Measurements from ENCODE around the gene PGM5.
"Not testable (repeated sequence)": the region's sequence is repeated elsewhere in the genome, so short reads cannot be mapped to it uniquely, and the experiment has no call there.

Gene PGM5

DNA sequence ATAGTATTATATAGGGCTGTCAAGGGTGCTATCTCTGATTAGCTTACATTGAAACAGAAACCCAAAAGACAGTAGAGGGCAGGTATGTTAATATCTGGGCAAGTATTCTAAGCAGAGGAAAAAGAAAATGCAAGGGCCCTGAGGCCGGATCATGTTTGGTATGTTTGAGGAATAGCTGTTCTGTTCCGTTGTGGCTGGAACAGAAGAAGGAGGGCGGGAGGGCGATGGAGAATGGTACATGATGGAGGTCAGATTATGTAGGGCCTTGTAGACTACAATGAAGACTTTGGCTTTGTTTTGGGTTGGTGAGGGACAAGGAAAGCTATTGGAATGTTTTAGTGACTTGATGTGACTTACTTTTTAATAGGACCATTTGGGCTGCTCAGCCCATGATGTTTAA lies 19.4 kb downstream of the PGM5 start:
- in situ Hi-C loops (cut with MboI; ENCODE audit: low sequenced_read_pairs), result not testable (repeated sequence)

GRCh38 chr9:68377723-68378122 lies 21.3 kb downstream of the PGM5 start:
- in situ Hi-C loops (cut with MboI; ENCODE audit: low sequenced_read_pairs), result not testable (repeated sequence)

- in situ Hi-C loops (cut with MboI; ENCODE audit: low sequenced_read_pairs), result not testable (repeated sequence)
Observed at GRCh38 chr9:68383894-68384293, 27.5 kb downstream of the PGM5 start.

- in situ Hi-C loops (cut with MboI; ENCODE audit: low sequenced_read_pairs), result not testable (repeated sequence)
Observed at GRCh38 chr9:68389558-68389957, 33.1 kb downstream of the PGM5 start.

GRCh38 chr9:68390737-68391136 lies 34.3 kb downstream of the PGM5 start:
- in situ Hi-C loops (cut with MboI; ENCODE audit: low sequenced_read_pairs), result not testable (repeated sequence)

- in situ Hi-C loops (cut with MboI; ENCODE audit: low sequenced_read_pairs), result not testable (repeated sequence)
Observed at GRCh38 chr9:68396411-68397094, 40.1 kb downstream of the PGM5 start.

- in situ Hi-C loops (cut with MboI; ENCODE audit: low sequenced_read_pairs), result not testable (repeated sequence)
Observed at GRCh38 chr9:68397095-68397423, 40.6 kb downstream of the PGM5 start.

DNA sequence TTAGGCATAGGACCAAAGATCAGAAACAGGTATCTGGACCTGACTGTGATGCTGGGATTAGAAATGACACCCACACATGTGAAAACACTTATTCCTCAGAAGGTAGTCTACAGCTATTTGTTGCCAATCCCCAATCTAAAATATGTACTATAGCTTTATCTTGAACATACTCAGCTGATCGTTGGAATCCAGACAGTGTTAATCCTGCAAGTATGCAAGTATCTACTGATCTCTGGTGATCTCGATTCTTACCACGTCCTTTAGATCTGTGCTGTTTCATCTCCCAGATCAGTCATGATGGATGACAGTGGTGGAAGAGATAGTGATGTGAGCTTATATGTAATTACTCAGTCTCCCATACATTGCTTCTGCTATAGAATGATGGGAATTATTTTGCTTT lies 41.4 kb downstream of the PGM5 start:
- in situ Hi-C loops (cut with MboI; ENCODE audit: low sequenced_read_pairs), result not testable (repeated sequence)

DNA sequence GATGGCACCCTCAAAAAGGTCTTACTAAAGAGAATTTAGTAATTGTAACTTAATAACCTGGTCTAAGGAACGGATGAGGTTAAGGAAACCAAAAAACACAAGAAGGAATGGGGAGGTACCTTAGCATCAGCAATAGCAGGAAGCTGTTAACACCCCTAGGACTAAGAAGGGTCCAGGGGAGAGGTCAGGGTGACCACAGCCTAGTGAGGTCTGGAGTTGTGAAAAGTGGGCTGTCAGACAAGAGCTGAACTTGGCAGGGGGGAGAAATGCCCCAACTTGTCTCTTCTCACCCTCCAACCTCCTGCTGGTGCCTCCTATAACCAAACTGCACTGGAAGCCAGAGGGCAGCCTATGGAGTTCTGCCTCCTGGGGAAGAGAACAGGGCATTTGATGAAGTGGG lies 41.9 kb downstream of the PGM5 start:
- in situ Hi-C loops (cut with MboI; ENCODE audit: low sequenced_read_pairs), result not testable (repeated sequence)

- in situ Hi-C loops (cut with MboI; ENCODE audit: low sequenced_read_pairs), result not testable (repeated sequence)
Observed at GRCh38 chr9:68404421-68405185, 48.2 kb downstream of the PGM5 start.

GRCh38 chr9:68411865-68412264 lies 55.5 kb downstream of the PGM5 start:
- in situ Hi-C loops (cut with MboI; ENCODE audit: low sequenced_read_pairs), result not testable (repeated sequence)

GRCh38 chr9:68412754-68413153 lies 56.3 kb downstream of the PGM5 start:
- in situ Hi-C loops (cut with MboI; ENCODE audit: low sequenced_read_pairs), result not testable (repeated sequence)

GRCh38 chr9:68415065-68415464 lies 58.7 kb downstream of the PGM5 start:
- in situ Hi-C loops (cut with MboI; ENCODE audit: low sequenced_read_pairs), result not testable (repeated sequence)

DNA sequence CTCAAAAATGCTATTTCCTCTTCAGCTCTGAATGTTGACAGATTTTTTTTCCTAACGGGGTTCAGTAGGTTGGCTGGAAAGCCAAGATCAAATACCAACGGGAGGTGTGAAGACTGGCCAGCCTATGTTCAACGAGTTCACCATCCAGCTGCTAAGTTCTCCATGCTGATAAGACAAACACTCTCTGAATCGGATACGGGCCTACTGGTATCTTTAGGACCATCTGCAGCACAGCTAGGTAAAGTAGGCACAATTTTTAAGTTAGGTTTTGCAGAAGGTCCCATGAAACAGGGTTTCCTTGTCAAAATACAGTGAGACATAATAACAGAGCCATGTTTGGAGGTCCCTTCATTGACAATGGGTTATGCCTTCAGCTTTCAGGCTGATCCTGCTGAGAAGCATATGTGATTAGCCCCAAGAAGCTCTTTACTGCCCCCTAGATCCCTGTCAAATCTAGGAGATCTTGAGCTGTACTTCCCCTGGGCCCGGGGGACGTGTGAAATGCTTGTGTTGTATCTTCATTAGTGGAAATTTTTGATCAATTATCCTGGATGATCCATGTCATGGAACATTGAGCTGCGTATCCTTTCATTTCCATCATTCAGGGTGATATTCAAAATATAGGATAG lies 60.6 kb downstream of the PGM5 start:
- in situ Hi-C loops (cut with MboI; ENCODE audit: low sequenced_read_pairs), result no loop called here

DNA sequence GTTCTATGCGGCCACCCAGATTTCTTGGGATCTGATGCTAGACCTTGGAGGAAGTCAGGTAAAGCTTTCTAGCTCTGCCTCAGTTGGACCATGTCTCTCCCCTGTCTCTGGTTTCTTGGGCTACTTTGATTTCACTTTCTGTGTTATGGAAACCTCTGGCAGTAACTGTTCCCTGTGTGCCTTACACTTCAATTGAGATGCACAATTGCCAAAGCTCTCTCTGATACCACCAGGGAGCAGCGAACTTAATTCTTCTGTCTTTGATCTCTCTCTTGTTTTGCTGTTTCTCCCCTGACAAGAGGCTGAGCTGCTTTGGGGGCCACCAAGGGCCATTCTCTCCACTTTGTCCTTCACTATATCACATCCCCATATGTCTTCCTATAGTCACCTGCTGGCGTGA lies 61.4 kb downstream of the PGM5 start:
- in situ Hi-C loops (cut with MboI; ENCODE audit: low sequenced_read_pairs), result no loop called here

GRCh38 chr9:68418259-68418845 lies 61.9 kb downstream of the PGM5 start:
- in situ Hi-C loops (cut with MboI; ENCODE audit: low sequenced_read_pairs), result no loop called here

DNA sequence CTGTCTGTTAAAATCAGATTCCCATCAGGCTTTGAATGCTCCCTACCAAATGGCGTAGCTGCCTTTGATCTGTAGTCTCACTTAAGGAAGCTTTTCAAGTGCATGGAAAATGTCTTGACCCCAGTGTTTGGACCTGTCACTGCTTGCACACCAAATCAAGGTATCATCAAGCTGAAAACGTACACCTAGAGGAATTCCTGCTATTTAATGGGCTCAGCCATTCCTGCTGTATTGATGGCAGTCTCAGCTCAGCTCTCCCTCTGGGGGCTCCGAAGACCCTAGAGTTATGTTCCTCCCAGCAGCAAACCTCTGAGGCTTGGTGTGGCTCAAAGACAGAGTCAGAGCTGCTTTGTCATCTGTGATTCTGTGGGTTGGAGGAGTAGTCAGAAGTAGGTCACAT lies 63.5 kb downstream of the PGM5 start:
- in situ Hi-C loops (cut with MboI; ENCODE audit: low sequenced_read_pairs), result no loop called here

DNA sequence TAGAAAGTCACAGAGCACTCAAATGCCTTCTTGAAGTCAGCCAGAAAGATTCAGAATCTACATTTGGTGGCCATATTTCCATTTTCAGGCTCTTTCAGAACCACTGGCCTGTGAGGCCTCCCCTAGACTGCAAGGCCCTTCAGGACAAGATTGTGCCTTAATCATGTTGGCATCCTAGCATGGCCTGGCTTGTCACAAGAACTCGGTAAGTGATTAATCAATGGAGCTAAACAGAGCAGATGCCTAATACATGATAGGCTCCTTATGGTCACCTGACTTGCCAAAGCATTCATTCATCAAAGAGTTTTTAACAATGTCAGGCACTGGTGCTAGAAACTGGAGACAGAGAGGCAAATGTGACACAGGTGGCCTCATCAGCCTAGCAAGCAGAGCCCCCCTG lies 70.3 kb downstream of the PGM5 start:
- in situ Hi-C loops (cut with MboI; ENCODE audit: low sequenced_read_pairs), result no loop called here

GRCh38 chr9:68427216-68427977 lies 71.0 kb downstream of the PGM5 start:
- in situ Hi-C loops (cut with MboI; ENCODE audit: low sequenced_read_pairs), result no loop called here

DNA sequence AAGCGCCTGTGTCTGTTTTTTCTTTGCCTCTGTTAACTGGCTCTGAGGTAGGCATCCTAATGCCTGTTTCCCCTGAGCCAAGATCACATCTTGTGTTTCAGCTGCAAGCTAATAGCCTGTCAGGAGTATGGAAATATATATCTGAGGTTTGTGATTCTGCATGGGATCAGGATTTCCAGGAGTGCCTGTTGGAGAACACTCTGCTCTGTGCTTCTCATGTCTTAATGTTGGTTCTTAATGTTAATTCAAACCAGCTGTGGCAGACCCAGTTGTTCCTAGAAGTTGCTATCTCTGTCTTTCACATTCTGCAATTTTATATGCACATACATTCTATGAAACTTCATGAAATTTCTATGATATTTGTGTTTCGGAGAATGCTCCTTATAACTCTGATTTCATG lies 72.1 kb downstream of the PGM5 start:
- in situ Hi-C loops (cut with MboI; ENCODE audit: low sequenced_read_pairs), result no loop called here

DNA sequence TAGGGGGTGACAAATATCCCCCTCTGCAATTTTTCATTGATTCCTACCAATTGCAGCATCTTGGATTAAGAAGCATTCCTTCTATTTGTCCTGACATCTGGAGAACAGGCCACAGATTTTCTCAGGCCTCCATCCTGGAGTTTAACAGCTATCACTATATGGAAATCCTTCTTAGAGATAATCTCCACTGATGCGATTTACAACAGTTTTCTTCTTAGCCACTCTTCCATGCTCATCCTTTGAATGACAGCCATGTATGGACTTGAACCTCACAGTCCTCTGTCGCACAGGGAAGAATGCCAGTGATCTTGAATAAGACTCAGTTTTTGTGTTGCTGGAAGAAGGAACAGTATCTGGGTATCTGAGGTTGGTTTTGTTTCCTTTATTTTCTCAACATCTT lies 73.2 kb downstream of the PGM5 start:
- in situ Hi-C loops (cut with MboI; ENCODE audit: low sequenced_read_pairs), result no loop called here

All from HL-60/S4 treated with retinoic acid at 250 ng/mL for 4 days and 3 days (cell line).